ENCODE measurements around the gene GOSR1. TPM values are rescaled to one million over a fixed set of nuclear protein-coding genes. Genes with fewer than 3 reads are reported as not detected.

GOSR1 gene
- total RNA-seq, 1 experiment from 2014 or later: 58.1 TPM

DNA sequence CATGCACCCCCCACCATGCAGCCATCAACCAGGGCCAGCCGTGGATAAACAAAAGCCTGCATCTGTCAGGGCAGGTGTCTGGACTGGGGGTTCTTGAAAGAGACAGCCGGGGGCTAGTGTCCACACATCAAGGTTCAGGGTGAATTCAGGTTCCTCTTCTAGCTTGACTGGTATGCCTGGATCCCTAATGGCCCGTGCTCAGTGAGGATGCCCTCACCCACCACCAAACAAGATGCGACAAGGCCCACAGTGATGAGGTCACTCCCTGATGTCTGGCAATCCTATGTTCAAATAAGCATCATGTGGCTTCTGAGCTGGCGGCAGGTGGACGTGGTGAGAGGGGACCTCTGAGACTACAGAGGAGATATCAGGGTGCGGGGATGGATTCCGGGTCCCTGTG lies 64.6 kb downstream of the GOSR1 start:
- no peak overlapping the region for H2BK120ac ChIP-seq (ENCODE audit: low read depth, low read length, poor library complexity, severe bottlenecking)
- H3K4ac ChIP-seq (ENCODE audit: low read depth, low read length): no peak overlapping the region
- Mint-ChIP-seq H3K4me1 (peaks cover 0 to 4% of the 10 kb centered on the region in 2 experiments; a peak in 1 of 4 replicates), H3K4me3 (no peak overlapping the region), H3K27me3 (ENCODE audit: low read depth) (peaks cover 4% of the 10 kb centered on the region), H3K9me3 (peaks cover 0 to 3% of the 10 kb centered on the region in 2 experiments; a peak in 3 of 5 replicates), H3K36me3 (ENCODE audit: insufficient read depth in 1 of 3, low read depth in 3 of 3) (no peaks in the 10 kb centered on the region; a peak in 1 of 7 replicates), H3K27ac (no peak overlapping the region)
- no peak overlapping the region for H3K4me2 ChIP-seq (ENCODE audit: insufficient read depth, insufficient read length, low read length)
- no peak overlapping the region for H4K5ac ChIP-seq (ENCODE audit: insufficient read length, low read depth, low read length)
- no peak overlapping the region for H2BK15ac ChIP-seq (ENCODE audit: low read depth, low read length)
- H3K23ac ChIP-seq (ENCODE audit: insufficient read length, low read depth, low read length): no peak overlapping the region
- no peak overlapping the region for H3K27ac ChIP-seq (ENCODE audit: insufficient read length, low read depth, low read length)
- H3K56ac ChIP-seq (ENCODE audit: insufficient read length, low read depth, low read length): no peak overlapping the region
- H3K18ac ChIP-seq (ENCODE audit: insufficient read length, low read depth, low read length): no peak overlapping the region
- no peaks in the 10 kb centered on the region for H3K79me2 ChIP-seq (ENCODE audit: insufficient read depth, low read length)
- H2BK12ac ChIP-seq (ENCODE audit: insufficient read length, low read depth, low read length): no peak overlapping the region
- H3K23me2 ChIP-seq (ENCODE audit: insufficient read length, low read depth, low read length, poor library complexity, severe bottlenecking): no peaks in the 10 kb centered on the region
- no peak overlapping the region for H2BK5ac ChIP-seq (ENCODE audit: insufficient read length, low read length)
- no peaks in the 10 kb centered on the region for H3K79me1 ChIP-seq (ENCODE audit: insufficient read depth, low read depth, low read length, poor library complexity, severe bottlenecking)
- no peak overlapping the region for H2AFZ ChIP-seq (ENCODE audit: low read length)
- no peak overlapping the region for H3K14ac ChIP-seq (ENCODE audit: insufficient read depth, low read length)
- WGBS (ENCODE audit: extremely low coverage, insufficient read length, low lambda C conversion rate): no CpG with 5 or more reads among the region's 8 CpGs
- no peak for TF ChIP-seq CTCF (conservative IDR thresholded peaks at IDR 0.05)
- no peaks in the 10 kb centered on the region for H3K27me3 ChIP-seq (ENCODE audit: insufficient read depth, low read length)
- no peak overlapping the region for H3T11ph ChIP-seq (ENCODE audit: low read length)
- no peak overlapping the region for H3K9ac ChIP-seq (ENCODE audit: extremely low read depth, insufficient read length, low read length)
- no peaks in the 10 kb centered on the region for H3K9me3 ChIP-seq (ENCODE audit: control insufficient read depth, low read depth, low read length)
- H4K20me1 ChIP-seq (ENCODE audit: control insufficient read depth, insufficient read depth, insufficient read length): no peaks in the 10 kb centered on the region
- no peak for DNase-seq
- H4K91ac ChIP-seq (ENCODE audit: insufficient read length, low read depth, low read length): no peak overlapping the region
- no peak overlapping the region for H2BK20ac ChIP-seq (ENCODE audit: low read depth, low read length, poor library complexity, severe bottlenecking)
- no peak overlapping the region for H4K8ac ChIP-seq (replicated peaks; ENCODE audit: insufficient read length, low read depth, low read length)
- no peaks in the 10 kb centered on the region for H3K4me1 ChIP-seq (ENCODE audit: insufficient read depth, low read length)
- no peak overlapping the region for H2AK5ac ChIP-seq (ENCODE audit: insufficient read length, low read length)
